AG04450 (cell line): ENCODE results near the gene ARX. TPM values are rescaled to one million over a fixed set of nuclear protein-coding genes. Genes with fewer than 3 reads are reported as not detected.
A peak's percentile ranks its signal among the peaks of the same experiment; 100 is the strongest.

ENCODE experiments used
- CTCF ChIA-PET: fragments of 300-600, 350-600 bp; formaldehyde crosslinking; extraction: SDS; loops from one replicate; lab custom pipeline; 2022; ENCODE audit warnings: antibody characterized with exemption, inconsistent platforms; lab: Charles Lee
- POLR2A ChIA-PET: fragments of 350-600 bp; formaldehyde crosslinking; extraction: SDS; loops from one replicate; lab custom pipeline; 2021; ENCODE audit warnings: antibody characterized with exemption, inconsistent platforms; lab: Yijun Ruan, JAX
- DNase-seq: peaks from one replicate; pipeline ENCODE4 v3.0.0-alpha.2; 2011; ENCODE audit warnings: low read depth, low spot score
- H3K27ac ChIP-seq: one replicate; pipeline ENCODE4 v1.5.1; 2012; ENCODE audit warnings: low read depth, low read length, control low read depth
- H3K27me3 ChIP-seq: one replicate; pipeline ENCODE4 v1.6.0; 2012; ENCODE audit warnings: low read length; ENCODE audit not compliant: control insufficient read depth, insufficient read depth
- H3K4me3 ChIP-seq: 2 replicates; pipeline ENCODE4 v1.5.1; 2011; ENCODE audit warnings: mild to moderate bottlenecking, low read depth, low read length, control low read depth
- H3K9me3 ChIP-seq: 2 replicates; pipeline ENCODE4 v1.5.1; 2012; ENCODE audit warnings: low read length; ENCODE audit not compliant: control insufficient read depth, insufficient read depth
- CTCF ChIP-seq: IDR thresholded peaks from 2 replicates; pipeline ENCODE4 v1.5.1; 2011; ENCODE audit warnings: low read depth, low read length, control low read depth, inconsistent platforms
- polyA plus RNA-seq: library from polyadenylated mRNA; depleted of rRNA; stranded (reverse); fragments of >200 nt; gene quantifications from 2 replicates; pipeline ENCODE4 v1.2.3, GENCODE V29; 2011

ARX gene
- polyA plus RNA-seq, 1 experiment = not detected

GRCh38 chrX:24969812-24970211, 46.0 kb downstream of the ARX start:
- no peak overlapping the region for H3K4me3 ChIP-seq
- POLR2A ChIA-PET = no interaction called here
- no peaks in the 10 kb centered on the region for H3K9me3 ChIP-seq
- no peaks in the 10 kb centered on the region for H3K27me3 ChIP-seq
- no peak for DNase-seq
- CTCF ChIA-PET = no interaction called here
- no peak for TF ChIP-seq CTCF
- H3K27ac ChIP-seq = no peak overlapping the region

GRCh38 chrX:24965372-24965771, 50.4 kb downstream of the ARX start:
- no peak for TF ChIP-seq CTCF
- POLR2A ChIA-PET = no interaction called here

GRCh38 chrX:24963823-24964222, 51.9 kb downstream of the ARX start:
- Histone ChIP-seq H3K27ac (no peak overlapping the region), H3K4me3 (no peak overlapping the region), H3K27me3 (no peaks in the 10 kb centered on the region), H3K9me3 (no peaks in the 10 kb centered on the region)
- DNase-seq = no peak
- CTCF ChIA-PET = no interaction called here
- no peak for TF ChIP-seq CTCF
- POLR2A ChIA-PET = no interaction called here

More at GRCh38 chrX:24965372-24965771, 50.4 kb downstream of the ARX start:
- Histone ChIP-seq H3K9me3 (no peaks in the 10 kb centered on the region), H3K27me3 (no peaks in the 10 kb centered on the region), H3K27ac (no peak overlapping the region), H3K4me3 (no peak overlapping the region)
- CTCF ChIA-PET = no interaction called here
- DNase-seq = no peak

- H3K9me3 ChIP-seq = no peaks in the 10 kb centered on the region
These were observed 54.0 kb downstream of the ARX start for GRCh38 chrX:24961809-24962208.

GRCh38 chrX:24956828-24957227, 58.9 kb downstream of the ARX start:
- TF ChIP-seq CTCF = no peak
- Histone ChIP-seq H3K27ac (no peak overlapping the region), H3K27me3 (no peaks in the 10 kb centered on the region), H3K4me3 (no peak overlapping the region), H3K9me3 (no peaks in the 10 kb centered on the region)
- CTCF ChIA-PET = no interaction called here
- DNase-seq = peak; percentile 0
- POLR2A ChIA-PET = no interaction called here

More at GRCh38 chrX:24961809-24962208, 54.0 kb downstream of the ARX start:
- DNase-seq = no peak
- Histone ChIP-seq H3K27ac (no peak overlapping the region), H3K4me3 (no peak overlapping the region), H3K27me3 (no peaks in the 10 kb centered on the region)
- no peak for TF ChIP-seq CTCF
- POLR2A ChIA-PET = no interaction called here
- CTCF ChIA-PET = no interaction called here
